Endometrial microvascular endothelial cells (primary cell): ENCODE data around the gene KRTAP10-1. TPM values are rescaled to one million over a fixed set of nuclear protein-coding genes. Genes with fewer than 3 reads are reported as not detected.

Experiments
- in situ Hi-C: cut with HindIII; loops from 2 replicates; pipeline ENCODE4 v1.10.0; 2017; ENCODE audit warnings: low sequenced_read_pairs, low pct_unique_long_range_greater_than_20kb; ENCODE audit errors: inconsistent ontology term
- total RNA-seq: library from RNA; depleted of rRNA; stranded (reverse); fragments of >200 nt; gene quantifications from one replicate; pipeline ENCODE4 v1.2.3, GENCODE V29; 2015; ENCODE audit errors: inconsistent ontology term

KRTAP10-1 gene
- total RNA-seq, 1 donor from 2014 or later, result not detected

GRCh38 chr21:44498280-44499210, 41.5 kb downstream of the KRTAP10-1 start:
- in situ Hi-C loops, result no loop called here

DNA sequence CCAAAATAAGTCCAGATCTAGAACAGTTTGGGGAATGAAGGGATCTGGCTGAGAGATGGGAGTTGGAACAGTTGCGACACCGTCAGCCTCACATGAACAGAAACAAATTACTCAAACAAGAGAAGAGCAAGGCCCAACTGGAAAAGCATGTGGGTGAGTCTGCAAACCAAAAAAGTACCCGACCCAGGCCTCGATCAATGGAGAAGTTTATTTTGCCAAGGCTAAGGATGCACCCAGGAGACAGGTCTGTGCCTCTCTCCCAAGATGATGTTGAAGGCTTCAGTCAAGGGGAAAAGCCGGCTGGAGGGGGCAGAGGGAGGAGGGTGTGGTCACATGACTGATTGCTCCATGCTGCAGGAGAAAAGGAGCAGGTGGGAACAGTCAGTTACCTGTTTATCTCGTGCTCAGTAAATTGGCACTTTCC, 42.3 kb downstream of the KRTAP10-1 start:
- in situ Hi-C loops, result no loop called here

DNA sequence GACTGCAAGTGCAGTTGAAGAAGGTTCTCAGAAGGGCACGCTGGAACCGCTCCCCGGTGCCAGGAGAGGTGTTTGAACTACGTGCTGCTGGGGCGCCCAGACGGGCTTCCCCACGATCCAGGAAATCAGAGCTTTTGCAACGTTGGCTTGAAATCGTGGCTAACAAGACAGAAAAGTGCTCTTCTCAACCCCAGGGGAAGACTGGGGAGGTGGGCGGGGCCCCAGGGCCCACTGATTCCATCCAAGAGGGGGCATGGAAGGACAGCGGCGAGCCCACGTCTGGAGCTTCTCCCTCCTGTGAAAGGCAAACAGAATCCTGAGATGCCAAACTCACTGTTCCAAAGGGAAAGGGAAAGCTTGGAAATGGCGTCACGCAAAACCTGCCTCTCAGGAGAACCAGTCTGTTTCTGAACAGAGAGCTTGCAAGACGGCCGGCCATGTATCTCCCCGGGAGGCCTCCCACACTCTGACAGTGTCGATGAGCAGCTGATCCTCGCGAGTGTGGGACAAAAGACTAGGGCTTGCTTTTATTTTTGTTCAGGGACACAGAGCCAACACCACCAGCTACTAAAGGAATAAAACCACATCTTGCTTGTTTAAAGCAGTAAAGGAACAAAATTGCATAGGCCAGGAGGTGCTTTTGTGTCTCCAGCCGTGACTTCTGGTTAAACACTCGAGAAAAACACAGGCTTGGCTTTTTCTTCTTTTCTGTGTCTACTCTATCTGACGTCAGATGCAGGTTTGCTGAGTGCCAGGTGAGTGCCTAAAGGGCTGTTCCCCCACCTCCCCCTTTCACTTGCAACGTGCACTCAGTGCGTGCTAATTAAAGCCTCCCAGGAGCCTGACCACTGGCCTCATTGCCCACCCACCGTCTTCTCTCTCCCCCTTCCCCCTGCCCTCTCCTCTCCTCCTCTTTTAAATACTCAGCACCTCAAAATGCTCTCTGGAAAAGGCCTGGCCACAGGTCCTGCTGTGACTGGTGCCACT, 43.1 kb downstream of the KRTAP10-1 start:
- in situ Hi-C loops, result no loop called here

GRCh38 chr21:44495611-44496563, 44.1 kb downstream of the KRTAP10-1 start:
- in situ Hi-C loops, result no loop called here

DNA sequence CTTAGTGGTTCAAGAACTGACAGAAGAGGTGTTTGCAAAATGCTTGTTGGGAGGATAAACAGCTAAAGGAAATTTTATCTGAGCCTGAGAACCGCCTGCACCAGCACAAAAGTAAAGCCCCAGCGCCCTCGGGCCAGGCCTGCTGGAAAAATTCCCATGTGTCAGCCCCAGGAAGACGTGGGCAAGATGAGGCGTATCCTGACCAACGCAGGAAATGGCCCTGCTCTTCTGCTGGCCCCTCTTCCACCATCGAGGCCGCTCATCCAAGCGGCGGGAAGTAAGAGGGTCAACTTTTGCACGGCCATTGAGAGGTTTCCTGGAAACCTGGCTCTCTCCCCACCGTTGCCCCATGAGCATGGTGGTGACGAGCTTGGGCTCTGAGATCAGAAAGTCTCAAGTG, 45.0 kb downstream of the KRTAP10-1 start:
- in situ Hi-C loops, result no loop called here

DNA sequence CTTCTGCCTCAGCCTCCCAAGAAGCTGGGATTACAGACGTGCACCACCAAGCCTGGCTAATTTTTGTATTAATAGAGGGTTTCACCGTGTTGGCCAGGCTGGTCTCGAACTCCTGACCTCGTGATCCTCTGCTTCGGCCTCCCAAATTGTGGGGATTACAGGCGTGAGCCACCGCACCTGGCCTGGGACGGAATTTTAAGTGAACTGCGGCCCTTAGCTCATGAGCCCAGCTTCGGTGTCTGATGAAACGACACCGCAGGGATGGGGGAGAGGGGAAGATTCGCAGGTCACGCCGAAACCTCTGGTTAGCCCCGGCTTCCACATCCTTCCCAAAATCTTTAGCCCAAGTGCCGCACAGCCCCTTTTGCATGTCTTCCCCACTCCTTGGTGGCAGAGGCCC, 45.6 kb downstream of the KRTAP10-1 start:
- in situ Hi-C loops, result no loop called here

GRCh38 chr21:44492567-44493385, 47.2 kb downstream of the KRTAP10-1 start:
- in situ Hi-C loops, result no loop called here

- in situ Hi-C loops, result no loop called here
These were observed 49.2 kb downstream of the KRTAP10-1 start for GRCh38 chr21:44490816-44491215.

- in situ Hi-C loops, result no loop called here
These were observed 49.6 kb downstream of the KRTAP10-1 start for GRCh38 chr21:44490405-44490804.

DNA sequence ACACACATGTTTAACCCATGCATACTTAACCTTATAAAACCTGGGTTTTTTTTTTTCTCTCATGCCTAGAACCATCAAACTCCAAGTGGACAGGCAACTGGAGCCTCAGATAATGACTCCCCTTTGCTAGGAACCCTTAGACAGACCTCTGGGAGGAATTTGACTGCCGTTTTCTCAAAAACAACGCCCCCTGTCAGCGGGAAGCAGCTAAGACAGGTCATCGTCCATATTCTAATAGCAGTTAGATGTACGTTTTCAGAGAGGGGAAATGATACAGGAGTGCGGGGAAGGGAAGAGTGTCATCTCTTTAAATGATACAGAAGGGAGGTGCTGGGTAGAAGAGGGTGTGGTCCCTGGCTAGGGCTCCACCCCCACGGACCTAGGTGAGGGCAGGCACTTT, 50.0 kb downstream of the KRTAP10-1 start:
- in situ Hi-C loops, result no loop called here

Other genes with a start within 250 kb of the KRTAP10-1 start
- 154 TPM for gene PFKL, start 240.1 kb downstream of the KRTAP10-1 start, total RNA-seq
- gene CFAP410, start 200.8 kb downstream of the KRTAP10-1 start, total RNA-seq, result 5.6 TPM
- 19.0 TPM for gene TRPM2, start 186.6 kb downstream of the KRTAP10-1 start, total RNA-seq
- 3.9 TPM for gene LRRC3, start 84.7 kb downstream of the KRTAP10-1 start, total RNA-seq
- gene KRTAP10-2, start 11.3 kb upstream of the KRTAP10-1 start, total RNA-seq, result not detected
- gene KRTAP10-3, start 18.6 kb upstream of the KRTAP10-1 start, total RNA-seq, result not detected
- not detected for gene KRTAP10-4, start 33.5 kb upstream of the KRTAP10-1 start, total RNA-seq
- not detected for gene KRTAP10-5, start 40.4 kb upstream of the KRTAP10-1 start, total RNA-seq
- gene KRTAP10-6, start 52.3 kb upstream of the KRTAP10-1 start, total RNA-seq, result not detected
- not detected for gene KRTAP10-7, start 60.4 kb upstream of the KRTAP10-1 start, total RNA-seq
- gene KRTAP10-8, start 71.9 kb upstream of the KRTAP10-1 start, total RNA-seq, result not detected
- gene KRTAP10-9, start 86.9 kb upstream of the KRTAP10-1 start, total RNA-seq, result not detected
- not detected for gene KRTAP10-10, start 97.2 kb upstream of the KRTAP10-1 start, total RNA-seq
- gene KRTAP10-11, start 106.2 kb upstream of the KRTAP10-1 start, total RNA-seq, result not detected
- not detected for gene KRTAP12-4, start 114.5 kb upstream of the KRTAP10-1 start, total RNA-seq
- not detected for gene KRTAP12-3, start 117.7 kb upstream of the KRTAP10-1 start, total RNA-seq
- not detected for gene KRTAP12-2, start 126.7 kb upstream of the KRTAP10-1 start, total RNA-seq
- not detected for gene KRTAP12-1, start 142.0 kb upstream of the KRTAP10-1 start, total RNA-seq
- gene KRTAP10-12, start 157.0 kb upstream of the KRTAP10-1 start, total RNA-seq, result not detected
- gene TSPEAR, start 171.4 kb upstream of the KRTAP10-1 start, total RNA-seq, result not detected